H54 (cell line): ENCODE data around the gene IL4I1.

Source experiments
- DNase-seq: peaks from one replicate; pipeline ENCODE4 v3.0.0; 2011; ENCODE audit warnings: low spot score, mixed read lengths; ENCODE audit not compliant: insufficient read length
- FAIRE-seq: peaks from 3 replicates; lab custom pipeline; 2011; peaks lifted over from hg19 to GRCh38; lab: Jason Lieb, UNC
- POLR2A ChIP-seq: IDR thresholded peaks from 2 replicates; pipeline ENCODE4 v1.6.1; 2011; ENCODE audit warnings: low read depth, mild to moderate bottlenecking, low read length

IL4I1 gene

DNA sequence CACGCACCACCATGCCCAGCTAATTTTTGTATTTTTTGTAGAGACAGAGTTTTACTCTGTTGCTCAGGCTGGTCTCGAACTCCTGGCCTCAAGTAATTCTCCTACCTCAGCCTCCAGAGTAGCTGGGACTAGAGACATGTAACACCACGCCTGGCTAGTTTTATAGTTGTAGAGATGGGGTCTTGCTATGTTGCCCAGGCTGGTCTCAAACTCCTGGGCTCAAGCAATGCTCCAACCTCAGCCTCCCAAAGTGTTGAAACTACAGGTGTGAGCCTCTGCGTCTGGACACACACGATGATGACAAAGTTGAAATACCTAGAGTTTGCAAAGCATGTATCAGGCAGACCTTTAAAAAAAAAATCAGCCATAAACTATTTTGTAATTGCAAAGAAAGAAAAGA lies 50.3 kb downstream of the IL4I1 start:
- TF ChIP-seq POLR2A = no peak
- FAIRE-seq (no peak), DNase-seq (no peak)

GRCh38 chr19:49845414-49845813 lies 51.3 kb downstream of the IL4I1 start:
- TF ChIP-seq POLR2A = no peak
- DNase-seq = no peak
- no peak for FAIRE-seq

- no peak for TF ChIP-seq POLR2A
- no peak for DNase-seq
- FAIRE-seq = no peak
Measured at GRCh38 chr19:49844138-49845095, 52.3 kb downstream of the IL4I1 start.

GRCh38 chr19:49843265-49843664 lies 53.4 kb downstream of the IL4I1 start:
- DNase-seq = no peak
- TF ChIP-seq POLR2A = no peak
- no peak for FAIRE-seq

GRCh38 chr19:49840736-49841249 lies 55.9 kb downstream of the IL4I1 start:
- TF ChIP-seq POLR2A = no peak
- DNase-seq (no peak), FAIRE-seq (no peak)

GRCh38 chr19:49840321-49840720 lies 56.4 kb downstream of the IL4I1 start:
- DNase-seq (no peak), FAIRE-seq (no peak)
- TF ChIP-seq POLR2A = no peak

DNA sequence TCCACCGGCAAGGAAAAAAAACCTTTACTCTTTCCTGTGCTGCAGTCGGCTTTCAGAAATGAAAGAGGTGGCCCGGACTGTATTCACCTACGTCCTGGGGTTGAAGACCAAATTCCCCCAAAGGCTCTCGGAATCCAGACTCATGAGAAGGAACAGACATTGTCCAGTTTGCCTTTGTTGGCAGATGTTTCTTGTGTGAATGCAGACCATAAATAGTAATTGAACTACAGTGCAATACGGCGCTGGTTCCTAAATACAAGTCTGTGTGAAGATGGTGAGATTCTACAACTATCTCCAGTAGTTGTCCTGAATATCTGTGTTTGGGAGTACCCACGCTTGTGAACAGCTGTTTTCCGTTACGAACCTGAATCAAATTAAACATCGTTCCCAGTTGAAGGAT lies 57.0 kb downstream of the IL4I1 start:
- TF ChIP-seq POLR2A = no peak
- DNase-seq (no peak), FAIRE-seq (no peak)
